Liver (tissue), 9 donors: ENCODE measurements around the gene GAD2. TPM values are rescaled to one million over a fixed set of nuclear protein-coding genes. Genes with fewer than 3 reads are reported as not detected.

ENCODE experiments used
- DNase-seq: peaks from one replicate; pipeline ENCODE4 v3.0.0-alpha.2; 2017; ENCODE audit warnings: low spot score
- H3K27ac ChIP-seq, 2 donors: one replicate each; pipeline ENCODE4 v1.7.0; 2013; ENCODE audit warnings: inconsistent platforms in 2 of 2, low read length in 2 of 2, control low read depth in 1 of 2, low read depth in 1 of 2, mild to moderate bottlenecking in 1 of 2
- H3K27me3 ChIP-seq, 4 donors: one replicate each; pipeline versions ENCODE4 v1.6.1 to v1.7.0; 2013; ENCODE audit warnings: low read length in 3 of 4, inconsistent platforms in 1 of 4, mild to moderate bottlenecking in 1 of 4, moderate library complexity in 1 of 4; ENCODE audit not compliant: control insufficient read depth in 4 of 4, insufficient read depth in 4 of 4
- H3K36me3 ChIP-seq, 4 donors: one replicate each; pipeline versions ENCODE4 v1.6.1 to v1.7.0; 2013; ENCODE audit warnings: low read length in 3 of 4, mild to moderate bottlenecking in 3 of 4, low read depth in 1 of 4, moderate library complexity in 1 of 4; ENCODE audit not compliant: control insufficient read depth in 4 of 4, insufficient read depth in 3 of 4
- H3K4me1 ChIP-seq, 4 donors: one replicate each; pipeline versions ENCODE4 v1.6.1 to v1.7.0; 2013; ENCODE audit warnings: low read length in 3 of 4, mild to moderate bottlenecking in 3 of 4, moderate library complexity in 1 of 4; ENCODE audit not compliant: control insufficient read depth in 4 of 4, insufficient read depth in 4 of 4
- H3K4me3 ChIP-seq, 3 donors: one replicate each; pipeline versions ENCODE4 v1.6.1 to v1.7.0; 2013; ENCODE audit warnings: low read length in 3 of 3, control low read depth in 1 of 3, low read depth in 1 of 3, mild to moderate bottlenecking in 1 of 3
- H3K9ac ChIP-seq, 2 donors: one replicate each; pipeline ENCODE4 v1.7.0; 2013; ENCODE audit warnings: low read length in 2 of 2, mild to moderate bottlenecking in 2 of 2, moderate library complexity in 2 of 2, control low read depth in 1 of 2, low read depth in 1 of 2
- H3K9me3 ChIP-seq, 4 donors: one replicate each; pipeline versions ENCODE4 v1.6.1 to v1.7.0; 2013; ENCODE audit warnings: low read length in 3 of 4; ENCODE audit not compliant: control insufficient read depth in 4 of 4
- EGR1 ChIP-seq, 2 donors: IDR thresholded peaks; 2 replicates each; pipeline ENCODE4 v1.6.1; 2016 to 2018; ENCODE audit warnings: antibody characterized with exemption in 2 of 2, low read depth in 2 of 2
- FOXA1 ChIP-seq: IDR thresholded peaks from 2 replicates; pipeline ENCODE4 v1.6.1; 2016; ENCODE audit warnings: antibody characterized with exemption
- FOXA2 ChIP-seq: IDR thresholded peaks from 2 replicates; pipeline ENCODE4 v1.6.1; 2016; ENCODE audit warnings: antibody characterized with exemption
- GABPA ChIP-seq, 2 donors: IDR thresholded peaks in 1 of 2; conservative IDR thresholded peaks in 1 of 2; 2 replicates each; pipeline ENCODE4 v1.6.1; 2016; ENCODE audit warnings: antibody characterized with exemption in 2 of 2, mild to moderate bottlenecking in 1 of 2, moderate library complexity in 1 of 2
- HNF4A ChIP-seq, 2 donors: conservative IDR thresholded peaks; 2 replicates each; pipeline ENCODE4 v1.6.1; 2016; ENCODE audit warnings: antibody characterized with exemption in 2 of 2, mild to moderate bottlenecking in 2 of 2
- HNF4G ChIP-seq: IDR thresholded peaks from 2 replicates; pipeline ENCODE4 v1.6.1; 2016; ENCODE audit warnings: antibody characterized with exemption
- JUND ChIP-seq, 2 donors: IDR thresholded peaks; 2 replicates each; pipeline ENCODE4 v1.6.1; 2016; ENCODE audit warnings: antibody characterized with exemption in 2 of 2
- NR2F2 ChIP-seq: IDR thresholded peaks from 2 replicates; pipeline ENCODE4 v1.6.1; 2016; ENCODE audit warnings: antibody characterized with exemption
- RXRA ChIP-seq, 2 donors: IDR thresholded peaks; 2 replicates each; pipeline ENCODE4 v1.6.1; 2017 to 2018; ENCODE audit warnings: antibody characterized with exemption in 2 of 2, mild to moderate bottlenecking in 1 of 2
- YY1 ChIP-seq: IDR thresholded peaks from 2 replicates; pipeline ENCODE4 v1.6.1; 2016; ENCODE audit warnings: antibody characterized with exemption, mild to moderate bottlenecking
- WGBS: extraction: QIAGEN DNeasy Blood & Tissue Kit; methylation state at CpG from one replicate; pipeline ENCODE4 v1.1.7; 2013; 5-methylcytosine and 5-hydroxymethylcytosine counted together
- polyA plus RNA-seq, 2 donors: library from polyadenylated mRNA; stranded (reverse) in 1 of 2; unstranded in 1 of 2; fragments of 200-250 nt in 1 of 2; fragments of >200 nt in 1 of 2; fragmentation: Nextera tagmentation in 1 of 2; extraction: Ambion mirVana in 1 of 2; gene quantifications; one replicate each; pipeline versions ENCODE4 v1.2.1 to v1.2.3, GENCODE V29; 2013 to 2015
- total RNA-seq, 2 donors: library from RNA; depleted of rRNA; stranded (reverse); fragments of >200 nt; gene quantifications; one replicate each; pipeline ENCODE4 v1.2.3, GENCODE V29; 2014
- TF ChIP-seq, protein P1 (sequence below): IDR thresholded peaks from 2 replicates; pipeline ENCODE4 v1.6.1; 2016; ENCODE audit warnings: antibody characterized with exemption
- TF ChIP-seq, protein P2 (sequence below): fragments of 150-350 bp; IDR thresholded peaks from 2 replicates; pipeline ENCODE4 v1.5.1; 2017; ENCODE audit warnings: improper control_type of control experiment, low read depth, low read length; ENCODE audit not compliant: missing input control
- TF ChIP-seq, protein P3 (sequence below): IDR thresholded peaks from 2 replicates; pipeline ENCODE4 v1.6.1; 2016; ENCODE audit warnings: antibody characterized with exemption, mild to moderate bottlenecking
- TF ChIP-seq, protein P4 (sequence below): IDR thresholded peaks from 2 replicates; pipeline ENCODE4 v1.6.1; 2016; ENCODE audit warnings: antibody characterized with exemption
- donor health status: healthy.
- donor health status: healthy.
- donor health status: healthy.
- donor health status: healthy.
- donor health status: healthy.

Gene GAD2
- total and polyA plus RNA-seq, 4 donors: not detected

DNA sequence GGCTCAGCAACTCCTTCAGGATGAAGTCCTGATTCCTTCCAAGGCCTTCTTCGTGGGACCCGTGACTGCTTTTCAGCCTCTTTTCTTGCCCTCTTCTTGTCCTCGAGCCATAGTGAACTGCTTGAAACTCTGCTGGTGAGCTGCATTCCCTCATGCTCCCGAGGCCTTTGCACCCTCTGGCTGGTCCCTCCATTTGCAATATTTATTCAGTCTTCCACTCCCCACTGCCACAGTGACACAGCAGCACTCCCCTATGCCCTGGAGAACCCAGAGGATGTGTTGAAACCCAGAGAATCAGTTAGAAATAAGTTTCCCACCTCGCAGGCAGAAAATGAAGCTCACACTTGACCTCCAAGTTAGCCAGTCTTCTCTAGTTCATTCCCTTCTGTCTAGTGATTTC is 22.3 kb upstream of the GAD2 start:
- no peak overlapping the region for H3K9ac ChIP-seq
- no peaks in the 10 kb centered on the region for H3K4me1 ChIP-seq
- peaks cover 0 to 2% (median 0%) of the 10 kb centered on the region in 4 donors for H3K27me3 ChIP-seq
- no peak overlapping the region for H3K4me3 ChIP-seq
- TF ChIP-seq FOXA2: no peak
- H3K36me3 ChIP-seq: no peaks in the 10 kb centered on the region
- H3K9me3 ChIP-seq: peaks cover 0 to 1% (median 0%) of the 10 kb centered on the region in 4 donors
- H3K27ac ChIP-seq: no peak overlapping the region
- 67% methylated on average over 5 of the region's 5 CpGs for WGBS
- no peak for DNase-seq

DNA sequence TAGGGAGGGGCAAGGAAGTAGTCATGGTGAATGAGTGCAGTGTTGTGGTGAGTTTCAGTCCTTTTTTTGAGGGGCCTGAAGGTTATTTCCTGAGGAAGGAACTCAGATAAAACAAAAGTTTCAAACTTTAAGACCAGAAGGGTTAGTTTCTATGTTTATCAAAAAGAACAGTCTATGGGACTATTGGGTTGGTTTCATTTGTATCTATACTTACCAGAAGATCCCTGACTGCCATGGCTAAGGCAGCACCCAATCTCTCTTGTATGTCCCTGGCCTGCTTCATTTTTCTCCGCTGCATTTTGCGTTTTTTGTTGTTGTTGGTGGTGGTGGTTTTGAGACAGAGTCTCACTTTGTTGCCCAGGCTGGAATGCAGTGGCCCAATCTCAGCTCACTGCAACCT is 19.3 kb upstream of the GAD2 start:
- H3K27me3 ChIP-seq: peaks cover 0 to 2% (median 0%) of the 10 kb centered on the region in 4 donors
- H3K9me3 ChIP-seq: peaks cover 0 to 1% (median 0%) of the 10 kb centered on the region in 4 donors
- H3K4me1 ChIP-seq: no peaks in the 10 kb centered on the region
- no peak overlapping the region for H3K27ac ChIP-seq
- H3K9ac ChIP-seq: no peak overlapping the region
- 91% methylated on average over 2 of the region's 2 CpGs for WGBS
- H3K36me3 ChIP-seq: no peaks in the 10 kb centered on the region
- no peak overlapping the region for H3K4me3 ChIP-seq
- TF ChIP-seq JUND (IDR thresholded peaks at IDR 0.05): no peak
- no peak for TF ChIP-seq GABPA (IDR thresholded peaks at IDR 0.05 in 1 of 2, conservative IDR thresholded peaks at IDR 0.05 in 1 of 2)
- TF ChIP-seq FOXA1: no peak
- no peak for TF ChIP-seq EGR1 (IDR thresholded peaks at IDR 0.05; ENCODE audit: low read depth in 2 of 2)
- no peak for TF ChIP-seq YY1
- TF ChIP-seq NR2F2: no peak
- TF ChIP-seq HNF4G: no peak
- no peak for TF ChIP-seq HNF4A (conservative IDR thresholded peaks at IDR 0.05)
- TF ChIP-seq, protein P1, sequence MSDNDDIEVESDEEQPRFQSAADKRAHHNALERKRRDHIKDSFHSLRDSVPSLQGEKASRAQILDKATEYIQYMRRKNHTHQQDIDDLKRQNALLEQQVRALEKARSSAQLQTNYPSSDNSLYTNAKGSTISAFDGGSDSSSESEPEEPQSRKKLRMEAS: no peak
- TF ChIP-seq RXRA (IDR thresholded peaks at IDR 0.05): no peak
- DNase-seq: no peak

DNA sequence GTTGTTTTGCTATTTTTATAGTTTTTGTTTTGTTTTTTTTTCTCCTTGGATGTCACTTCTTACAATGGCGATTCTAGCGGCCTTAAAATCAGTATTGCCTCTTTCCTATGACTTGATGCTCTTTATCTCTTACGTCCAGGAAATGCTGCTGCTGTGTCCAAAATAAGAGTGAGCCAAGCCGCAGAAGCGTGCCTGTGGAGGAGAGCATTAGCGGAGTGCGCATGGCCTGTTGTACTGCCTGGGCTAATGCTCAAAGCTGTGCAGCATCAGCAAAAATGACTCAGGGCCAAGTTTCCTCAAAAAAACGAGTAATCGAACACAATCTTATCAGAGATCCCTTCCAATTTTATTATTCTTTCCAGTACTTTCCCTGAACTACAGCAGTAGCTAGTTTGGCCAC is 18.5 kb upstream of the GAD2 start:
- TF ChIP-seq HNF4G (no peak), EGR1 (IDR thresholded peaks at IDR 0.05; ENCODE audit: low read depth in 2 of 2) (no peak), GABPA (IDR thresholded peaks at IDR 0.05 in 1 of 2, conservative IDR thresholded peaks at IDR 0.05 in 1 of 2) (no peak), RXRA (IDR thresholded peaks at IDR 0.05) (no peak), YY1 (no peak)
- TF ChIP-seq, protein P2, sequence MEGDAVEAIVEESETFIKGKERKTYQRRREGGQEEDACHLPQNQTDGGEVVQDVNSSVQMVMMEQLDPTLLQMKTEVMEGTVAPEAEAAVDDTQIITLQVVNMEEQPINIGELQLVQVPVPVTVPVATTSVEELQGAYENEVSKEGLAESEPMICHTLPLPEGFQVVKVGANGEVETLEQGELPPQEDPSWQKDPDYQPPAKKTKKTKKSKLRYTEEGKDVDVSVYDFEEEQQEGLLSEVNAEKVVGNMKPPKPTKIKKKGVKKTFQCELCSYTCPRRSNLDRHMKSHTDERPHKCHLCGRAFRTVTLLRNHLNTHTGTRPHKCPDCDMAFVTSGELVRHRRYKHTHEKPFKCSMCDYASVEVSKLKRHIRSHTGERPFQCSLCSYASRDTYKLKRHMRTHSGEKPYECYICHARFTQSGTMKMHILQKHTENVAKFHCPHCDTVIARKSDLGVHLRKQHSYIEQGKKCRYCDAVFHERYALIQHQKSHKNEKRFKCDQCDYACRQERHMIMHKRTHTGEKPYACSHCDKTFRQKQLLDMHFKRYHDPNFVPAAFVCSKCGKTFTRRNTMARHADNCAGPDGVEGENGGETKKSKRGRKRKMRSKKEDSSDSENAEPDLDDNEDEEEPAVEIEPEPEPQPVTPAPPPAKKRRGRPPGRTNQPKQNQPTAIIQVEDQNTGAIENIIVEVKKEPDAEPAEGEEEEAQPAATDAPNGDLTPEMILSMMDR: no peak
- TF ChIP-seq, protein P3, sequence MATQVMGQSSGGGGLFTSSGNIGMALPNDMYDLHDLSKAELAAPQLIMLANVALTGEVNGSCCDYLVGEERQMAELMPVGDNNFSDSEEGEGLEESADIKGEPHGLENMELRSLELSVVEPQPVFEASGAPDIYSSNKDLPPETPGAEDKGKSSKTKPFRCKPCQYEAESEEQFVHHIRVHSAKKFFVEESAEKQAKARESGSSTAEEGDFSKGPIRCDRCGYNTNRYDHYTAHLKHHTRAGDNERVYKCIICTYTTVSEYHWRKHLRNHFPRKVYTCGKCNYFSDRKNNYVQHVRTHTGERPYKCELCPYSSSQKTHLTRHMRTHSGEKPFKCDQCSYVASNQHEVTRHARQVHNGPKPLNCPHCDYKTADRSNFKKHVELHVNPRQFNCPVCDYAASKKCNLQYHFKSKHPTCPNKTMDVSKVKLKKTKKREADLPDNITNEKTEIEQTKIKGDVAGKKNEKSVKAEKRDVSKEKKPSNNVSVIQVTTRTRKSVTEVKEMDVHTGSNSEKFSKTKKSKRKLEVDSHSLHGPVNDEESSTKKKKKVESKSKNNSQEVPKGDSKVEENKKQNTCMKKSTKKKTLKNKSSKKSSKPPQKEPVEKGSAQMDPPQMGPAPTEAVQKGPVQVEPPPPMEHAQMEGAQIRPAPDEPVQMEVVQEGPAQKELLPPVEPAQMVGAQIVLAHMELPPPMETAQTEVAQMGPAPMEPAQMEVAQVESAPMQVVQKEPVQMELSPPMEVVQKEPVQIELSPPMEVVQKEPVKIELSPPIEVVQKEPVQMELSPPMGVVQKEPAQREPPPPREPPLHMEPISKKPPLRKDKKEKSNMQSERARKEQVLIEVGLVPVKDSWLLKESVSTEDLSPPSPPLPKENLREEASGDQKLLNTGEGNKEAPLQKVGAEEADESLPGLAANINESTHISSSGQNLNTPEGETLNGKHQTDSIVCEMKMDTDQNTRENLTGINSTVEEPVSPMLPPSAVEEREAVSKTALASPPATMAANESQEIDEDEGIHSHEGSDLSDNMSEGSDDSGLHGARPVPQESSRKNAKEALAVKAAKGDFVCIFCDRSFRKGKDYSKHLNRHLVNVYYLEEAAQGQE: no peak
- TF ChIP-seq, protein P4, sequence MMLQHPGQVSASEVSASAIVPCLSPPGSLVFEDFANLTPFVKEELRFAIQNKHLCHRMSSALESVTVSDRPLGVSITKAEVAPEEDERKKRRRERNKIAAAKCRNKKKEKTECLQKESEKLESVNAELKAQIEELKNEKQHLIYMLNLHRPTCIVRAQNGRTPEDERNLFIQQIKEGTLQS: no peak
- 82% methylated on average over 9 of the region's 9 CpGs for WGBS
- DNase-seq: no peak

More for the DNA sequence above, 18.5 kb upstream of the GAD2 start:
- H3K27me3 ChIP-seq: peaks cover 0 to 2% (median 0%) of the 10 kb centered on the region in 4 donors
- peaks cover 0 to 1% (median 0%) of the 10 kb centered on the region in 4 donors for H3K9me3 ChIP-seq
- H3K4me1 ChIP-seq: no peaks in the 10 kb centered on the region
- H3K9ac ChIP-seq: no peak overlapping the region
- no peak overlapping the region for H3K27ac ChIP-seq
- H3K36me3 ChIP-seq: no peaks in the 10 kb centered on the region
- H3K4me3 ChIP-seq: no peak overlapping the region
